HCT116 (cell line): ENCODE measurements around the gene MARCHF6. TPM values are rescaled to one million over a fixed set of nuclear protein-coding genes. Genes with fewer than 3 reads are reported as not detected.

ENCODE experiments used
- ATAC-seq: fragments of 200-7000 bp; cut with Tn5 transposase; 2 replicates; pipeline ENCODE4 v1.9.1; 2020; ENCODE audit warnings: mild to moderate bottlenecking, moderate library complexity
- BruUV-seq: library from RNA; stranded (reverse); fragments of 400-500 nt; replicated peaks from 2 replicates; lab custom pipeline; 2021; lab: Mats Ljungman, UMichigan
- CTCF ChIA-PET: fragments of 300-600 bp; sonication (Branson Sonifier 250); formaldehyde crosslinking; loops from one replicate; lab custom pipeline; 2021; ENCODE audit warnings: antibody characterized with exemption; lab: Charles Lee
- POLR2A ChIA-PET: fragments of 300-600, 350-600 bp; sonication (Branson Sonifier 250); formaldehyde crosslinking; loops from one replicate; lab custom pipeline; 2021; ENCODE audit warnings: antibody characterized with exemption; lab: Charles Lee
- RAD21 ChIA-PET, 2 experiments: fragments of 300-600 bp; sonication (Branson Sonifier 250); formaldehyde crosslinking; loops; one replicate each; lab custom pipeline; 2023; ENCODE audit warnings: low total read pairs in 2 of 2; ENCODE audit not compliant: uncharacterized antibody in 2 of 2, unreplicated experiment in 2 of 2, low non-redundant PET in 1 of 2; lab: Charles Lee
- DNase-seq: peaks from one replicate; pipeline ENCODE4 v3.0.0-alpha.2; 2010; ENCODE audit warnings: low read depth, low spot score
- H2AFZ ChIP-seq: fragments of 200-600 bp; shearing (Covaris generic), sonication (generic); 2 replicates; pipeline ENCODE4 v1.6.1; 2017; ENCODE audit warnings: low read depth, mixed run types, mixed read lengths, antibody characterized with exemption, low read length; ENCODE audit not compliant: poor library complexity, severe bottlenecking
- H3K27ac ChIP-seq: 2 replicates; pipeline ENCODE4 v1.5.1; 2012; ENCODE audit warnings: low read depth, low read length
- H3K27me3 ChIP-seq: fragments of 200-600 bp; sonication (generic); 2 replicates; pipeline ENCODE4 v1.6.1; 2016; ENCODE audit warnings: mixed run types, low read length, mixed read lengths; ENCODE audit not compliant: insufficient read depth
- H3K36me3 ChIP-seq, 2 experiments: fragments of 200-500 bp in 1 of 2; fragments of 200-600 bp in 1 of 2; sonication (Bioruptor generic) in 1 of 2; sonication (generic) in 1 of 2; 2 replicates each; pipeline versions ENCODE4 v1.5.1 to v1.6.1; 2014 to 2016; ENCODE audit warnings: low read length in 2 of 2, inconsistent platforms in 1 of 2, mixed read lengths in 1 of 2, mixed run types in 1 of 2; ENCODE audit not compliant: insufficient read depth in 2 of 2, control insufficient read depth in 1 of 2
- H3K4me1 ChIP-seq, 2 experiments: fragments of 200-600 bp in 1 of 2; sonication (generic) in 1 of 2; 2 replicates each; pipeline versions ENCODE4 v1.5.1 to v1.6.1; 2012 to 2017; ENCODE audit warnings: low read length in 2 of 2, inconsistent platforms in 1 of 2, mild to moderate bottlenecking in 1 of 2, mixed read lengths in 1 of 2, mixed run types in 1 of 2, moderate library complexity in 1 of 2; ENCODE audit not compliant: insufficient read depth in 2 of 2, control insufficient read depth in 1 of 2
- H3K4me2 ChIP-seq: fragments of 200-600 bp; sonication (generic); 2 replicates; pipeline ENCODE4 v1.6.1; 2017; ENCODE audit warnings: mixed run types, low read length, mixed read lengths
- H3K4me3 ChIP-seq, 2 experiments: fragments of 200-600 bp in 1 of 2; sonication (generic) in 1 of 2; replicated peaks in 1 of 2; 2 replicates each; pipeline ENCODE4 v1.5.1; 2011 to 2016; ENCODE audit warnings: low read length in 2 of 2, control low read depth in 1 of 2, low read depth in 1 of 2, mild to moderate bottlenecking in 1 of 2, mixed read lengths in 1 of 2, mixed run types in 1 of 2
- H3K79me2 ChIP-seq: fragments of 200-600 bp; sonication (generic); 2 replicates; pipeline ENCODE4 v1.6.1; 2017; ENCODE audit warnings: mild to moderate bottlenecking, mixed run types, low read length, moderate library complexity, mixed read lengths; ENCODE audit not compliant: insufficient read depth
- H3K9ac ChIP-seq: fragments of 200-600 bp; sonication (generic); 2 replicates; pipeline ENCODE4 v1.6.1; 2016; ENCODE audit warnings: low read length, mixed read lengths
- H3K9me2 ChIP-seq: fragments of 200-600 bp; sonication (generic), shearing (Covaris generic); 2 replicates; pipeline ENCODE4 v1.6.1; 2017; ENCODE audit warnings: mixed run types, mild to moderate bottlenecking, moderate library complexity; ENCODE audit not compliant: insufficient read depth
- H3K9me3 ChIP-seq, 2 experiments: fragments of 200-500 bp in 1 of 2; fragments of 200-600 bp in 1 of 2; sonication (Bioruptor generic) in 1 of 2; sonication (generic) in 1 of 2; 2 replicates each; pipeline ENCODE4 v1.6.1; 2014 to 2017; ENCODE audit warnings: low read length in 2 of 2, mixed read lengths in 2 of 2, inconsistent platforms in 1 of 2, low read depth in 1 of 2, mild to moderate bottlenecking in 1 of 2, mixed run types in 1 of 2, moderate library complexity in 1 of 2; ENCODE audit not compliant: control insufficient read depth in 1 of 2, insufficient read depth in 1 of 2
- H4K20me1 ChIP-seq: fragments of 200-600 bp; sonication (generic), shearing (Covaris generic); 2 replicates; pipeline ENCODE4 v1.6.1; 2017; ENCODE audit warnings: mixed run types, mild to moderate bottlenecking, moderate library complexity; ENCODE audit not compliant: insufficient read depth
- ATF3 ChIP-seq: IDR thresholded peaks from 2 replicates; pipeline ENCODE4 v1.6.1; 2012
- CBX3 ChIP-seq: IDR thresholded peaks from 2 replicates; pipeline ENCODE4 v1.6.1; 2012; ENCODE audit warnings: low read depth
- CEBPB ChIP-seq: IDR thresholded peaks from 2 replicates; pipeline ENCODE4 v1.6.1; 2012; ENCODE audit warnings: low read depth
- CTCF ChIP-seq, 3 experiments: fragments of 200-600 bp in 1 of 3; sonication (generic) in 1 of 3; IDR thresholded peaks in 2 of 3; conservative IDR thresholded peaks in 1 of 3; 2 replicates each; pipeline ENCODE4 v1.5.1; 2012 to 2017; ENCODE audit warnings: low read depth in 2 of 3, low read length in 2 of 3, antibody characterized with exemption in 1 of 3, borderline replicate concordance in 1 of 3, control low read depth in 1 of 3, mild to moderate bottlenecking in 1 of 3, mixed read lengths in 1 of 3, mixed run types in 1 of 3, moderate library complexity in 1 of 3; ENCODE audit not compliant: insufficient read depth in 1 of 3
- ELF1 ChIP-seq: IDR thresholded peaks from 2 replicates; pipeline ENCODE4 v1.6.1; 2012; ENCODE audit warnings: low read depth, borderline replicate concordance
- EZH2 ChIP-seq: fragments of 200-600 bp; sonication (generic); IDR thresholded peaks from 2 replicates; pipeline ENCODE4 v1.6.1; 2017; ENCODE audit warnings: antibody characterized with exemption, mixed run types
- EZH2phosphoT487 ChIP-seq: fragments of 200-600 bp; IDR thresholded peaks from 2 replicates; pipeline ENCODE4 v1.6.1; 2018; ENCODE audit warnings: antibody characterized with exemption, borderline replicate concordance
- FOSL1 ChIP-seq: IDR thresholded peaks from 2 replicates; pipeline ENCODE4 v1.6.1; 2012; ENCODE audit warnings: low read depth
- MAX ChIP-seq: IDR thresholded peaks from 2 replicates; pipeline ENCODE4 v1.6.1; 2012
- POLR2A ChIP-seq: IDR thresholded peaks from 2 replicates; pipeline ENCODE4 v1.7.0; 2011; ENCODE audit warnings: borderline replicate concordance; ENCODE audit not compliant: insufficient read depth, insufficient read length; ENCODE audit errors: extremely low read depth
- POLR2AphosphoS5 ChIP-seq: IDR thresholded peaks from 2 replicates; pipeline ENCODE4 v1.6.1; 2011; ENCODE audit warnings: mild to moderate bottlenecking, low read depth, low read length, moderate library complexity
- RAD21 ChIP-seq: IDR thresholded peaks from 2 replicates; pipeline ENCODE4 v1.6.1; 2012; ENCODE audit warnings: low read depth, mild to moderate bottlenecking
- SIN3A ChIP-seq: IDR thresholded peaks from 2 replicates; pipeline ENCODE4 v1.6.1; 2012; ENCODE audit warnings: low read depth
- SP1 ChIP-seq: IDR thresholded peaks from 2 replicates; pipeline ENCODE4 v1.6.1; 2012; ENCODE audit warnings: low read depth
- SRF ChIP-seq: IDR thresholded peaks from 2 replicates; pipeline ENCODE4 v1.6.1; 2012; ENCODE audit warnings: low read depth
- TCF7L2 ChIP-seq: IDR thresholded peaks from 2 replicates; pipeline ENCODE4 v1.7.0; 2011; ENCODE audit warnings: borderline replicate concordance, inconsistent platforms; ENCODE audit not compliant: insufficient read depth, insufficient read length; ENCODE audit errors: extremely low read depth
- ZBTB33 ChIP-seq: IDR thresholded peaks from 2 replicates; pipeline ENCODE4 v1.6.1; 2011; ENCODE audit warnings: mild to moderate bottlenecking, low read length, moderate library complexity; ENCODE audit not compliant: insufficient replicate concordance; ENCODE audit errors: extremely low read depth
- ZFX ChIP-seq: fragments of 450-650 bp; IDR thresholded peaks from 2 replicates; pipeline ENCODE4 v1.6.1; 2017
- ZNF274 ChIP-seq: fragments of 200-500 bp; sonication (Bioruptor generic); IDR thresholded peaks from 2 replicates; pipeline ENCODE4 v1.6.1; 2014; ENCODE audit warnings: mild to moderate bottlenecking, low read depth, low read length, inconsistent platforms
- intact Hi-C: fragments of 100-400 bp; cut with micrococcal nuclease; formaldehyde crosslinking; loops from 2 replicates; pipeline ENCODE4 v1.10.0; 2022
- total RNA-seq: library from RNA; stranded (reverse); gene quantifications from one replicate; pipeline ENCODE4 v1.2.1, GENCODE V29; 2021; ENCODE audit not compliant: unreplicated experiment

The MARCHF6 gene
- total RNA-seq, 1 experiment from 2014 or later, result 144 TPM

- H3K4me1 ChIP-seq, result peaks cover 2 to 19% of the 10 kb centered on the region in 2 experiments; a peak in 3 of 4 replicates
- H3K9ac ChIP-seq, result no peak overlapping the region
- DNase-seq, result no peak
- H3K79me2 ChIP-seq, result no peaks in the 10 kb centered on the region
- CTCF ChIA-PET, result no interaction called here
- H2AFZ ChIP-seq, result no peak overlapping the region
- no peak overlapping the region for H3K27ac ChIP-seq
- no peak for TF ChIP-seq EZH2
- no peak for TF ChIP-seq ATF3
- TF ChIP-seq ELF1, result no peak
- no peak for TF ChIP-seq CTCF (IDR thresholded peaks at IDR 0.05 in 2 of 3, conservative IDR thresholded peaks at IDR 0.05 in 1 of 3; ENCODE audit: borderline replicate concordance in 1 of 3, insufficient read depth in 1 of 3, low read depth in 2 of 3, low read length in 2 of 3)
- no peak for TF ChIP-seq POLR2A
- TF ChIP-seq ZFX, result no peak
- no peak for TF ChIP-seq ZNF274
- TF ChIP-seq MAX, result no peak
- no peak for TF ChIP-seq CEBPB
- no peak for TF ChIP-seq SIN3A
- TF ChIP-seq FOSL1, result no peak
- TF ChIP-seq SP1, result no peak
- no peak for TF ChIP-seq EZH2phosphoT487
- TF ChIP-seq ZBTB33, result no peak
- TF ChIP-seq SRF, result no peak
- TF ChIP-seq POLR2AphosphoS5, result no peak
- TF ChIP-seq CBX3, result no peak
- TF ChIP-seq TCF7L2, result no peak
- TF ChIP-seq RAD21, result no peak
- H3K4me2 ChIP-seq, result no peak overlapping the region
- intact Hi-C loops, result no loop called here
- RAD21 ChIA-PET, result no interaction called here
- H3K36me3 ChIP-seq, result no peaks in the 10 kb centered on the region
- no peaks in the 10 kb centered on the region for H3K9me2 ChIP-seq
- H3K4me3 ChIP-seq, result no peak overlapping the region
- H3K27me3 ChIP-seq, result no peaks in the 10 kb centered on the region
- ATAC-seq, result no peak
- BruUV-seq, result no TSS peak
- POLR2A ChIA-PET, result no interaction called here
- no peaks in the 10 kb centered on the region for H3K9me3 ChIP-seq
- H4K20me1 ChIP-seq, result no peaks in the 10 kb centered on the region
Observed at GRCh38 chr5:10320793-10321192, 32.7 kb upstream of the MARCHF6 start.
